ENCODE data around the gene ARID1A.

The ARID1A gene

DNA sequence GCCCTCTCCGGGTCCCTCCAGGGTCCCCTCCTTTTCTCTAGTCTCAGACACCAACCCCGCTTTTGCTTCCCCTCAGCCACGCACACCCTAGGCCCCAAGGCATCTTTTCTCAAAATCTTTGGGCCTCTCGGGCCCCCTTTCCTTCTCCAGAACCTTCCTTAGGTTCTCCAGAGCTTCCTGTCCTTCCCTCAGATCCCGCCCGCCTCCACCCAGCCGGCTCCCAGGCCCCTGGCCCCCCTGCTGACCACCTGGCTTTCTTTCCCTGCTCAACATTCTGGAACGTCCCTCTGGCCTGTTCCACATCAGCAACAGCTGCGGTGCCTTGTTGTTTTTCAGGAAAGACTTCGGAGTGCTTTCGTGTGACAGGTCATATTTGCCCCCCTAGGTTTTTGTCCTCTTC is 131.8 kb downstream of the ARID1A start:
- no peak for DNase-seq (ENCODE audit: low read depth)

DNA sequence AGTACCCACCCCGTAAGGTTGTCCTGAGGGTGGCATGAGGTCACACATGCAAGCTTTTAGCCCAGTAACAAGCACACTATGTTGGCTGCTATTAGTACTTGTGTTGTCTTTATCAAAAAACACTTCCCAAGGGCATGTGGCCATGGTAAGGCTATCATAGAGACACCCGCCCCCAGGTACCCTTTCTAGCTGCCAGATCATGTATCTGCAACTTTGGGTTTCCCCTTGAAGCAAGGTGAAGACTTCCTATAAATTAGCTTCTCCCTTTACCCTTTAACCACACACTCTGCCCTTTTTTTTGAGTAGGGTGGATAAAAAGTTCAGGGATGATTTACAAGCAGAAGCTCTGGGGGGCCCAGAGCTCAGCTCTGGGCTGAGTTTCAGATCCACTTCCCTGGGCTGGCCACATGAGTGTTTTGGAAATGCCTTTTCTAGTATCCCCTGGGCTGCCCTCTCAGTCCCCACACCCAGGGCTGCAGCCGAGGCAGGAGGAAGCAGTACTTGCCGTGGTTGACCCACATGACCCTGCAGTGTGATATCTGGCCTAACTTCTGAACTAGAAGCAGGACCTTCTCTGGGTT is 132.7 kb downstream of the ARID1A start:
- DNase-seq (ENCODE audit: low read depth): no peak

DNA sequence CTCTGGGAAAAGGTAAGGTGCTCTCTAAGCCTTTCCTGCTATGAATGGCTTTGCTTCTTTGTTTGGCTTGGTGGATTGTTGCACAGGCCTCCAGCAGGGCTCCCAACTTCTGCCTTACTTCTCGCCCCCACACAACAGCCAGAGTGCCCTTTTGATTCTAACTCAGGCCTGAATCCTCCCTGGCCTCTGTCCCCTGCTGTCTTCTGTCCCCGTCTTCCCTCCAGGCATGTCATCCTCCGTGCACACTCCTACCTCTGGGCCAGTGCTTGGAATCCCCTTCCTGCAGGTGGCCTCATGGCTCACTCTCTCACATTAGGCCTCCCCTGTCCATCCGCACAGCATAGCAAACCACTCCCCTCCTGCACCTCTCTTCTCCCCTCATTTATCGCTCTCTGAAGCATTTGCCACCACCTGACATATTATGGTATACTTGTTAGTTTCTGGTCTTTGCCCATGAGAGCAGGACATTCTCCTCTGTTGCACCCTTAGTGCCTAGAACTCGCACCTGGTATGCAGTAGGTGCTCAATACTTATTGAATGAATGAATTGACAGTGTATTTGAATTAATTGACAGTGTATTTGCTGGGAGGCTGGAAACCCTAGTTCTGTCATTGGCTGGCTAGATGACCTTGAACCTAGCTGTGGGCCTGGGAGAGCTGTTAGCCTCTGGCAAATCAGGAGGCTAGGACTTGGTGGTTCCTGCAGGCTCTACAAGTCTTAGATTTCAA is 133.5 kb downstream of the ARID1A start:
- DNase-seq (ENCODE audit: low read depth): no peak

DNA sequence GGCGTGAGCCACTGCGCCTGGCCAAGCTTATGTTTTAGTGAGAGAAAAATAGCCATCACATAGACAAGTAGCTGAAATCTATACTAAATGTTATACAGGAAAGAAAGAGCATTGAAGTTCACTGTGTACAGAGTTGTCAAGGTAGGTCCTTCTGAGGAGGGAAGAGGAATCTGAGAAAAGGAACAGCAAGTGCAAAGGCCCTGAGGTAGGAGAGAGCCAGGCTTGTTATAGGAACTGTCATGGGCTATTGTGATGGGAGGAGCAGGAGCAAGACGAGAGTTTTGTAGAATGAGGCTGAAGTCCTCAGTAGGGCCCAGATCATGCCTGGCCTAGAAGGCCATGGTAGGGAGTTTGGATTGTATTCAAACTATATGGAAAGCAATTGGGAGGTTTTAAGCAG is 135.2 kb downstream of the ARID1A start:
- DNase-seq (ENCODE audit: low read depth): no peak

All from stimulated activated CD8-positive, alpha-beta memory T cell treated with anti-CD3 and anti-CD28 coated beads, Interleukin-15, amount 100 ng/mL, for 1 hour (primary cell).